T-helper 1 cell treated with Interleukin-12 subunit alpha and Interleukin-12 subunit beta and Interleukin-4 antibody, amounts not matched to agents 30 μg/mL and 1 μg/mL, for 36 hours (primary cell): ENCODE data around the gene ZNF786.
A peak's percentile ranks its signal among the peaks of the same experiment; 100 is the strongest.
"Not testable (repeated sequence)": the region's sequence is repeated elsewhere in the genome, so short reads cannot be mapped to it uniquely, and the experiment has no call there.

Source experiments
- H3K27ac Mint-ChIP-seq: one replicate; pipeline ENCODE4 v1.8.0; 2021; ENCODE audit warnings: mild to moderate bottlenecking, mixed read lengths
- H3K27me3 Mint-ChIP-seq: one replicate; pipeline ENCODE4 v1.8.0; 2021; ENCODE audit warnings: low read depth, mixed read lengths
- H3K36me3 Mint-ChIP-seq: one replicate; pipeline ENCODE4 v1.8.0; 2021; ENCODE audit warnings: low read depth, mixed read lengths
- H3K4me1 Mint-ChIP-seq: one replicate; pipeline ENCODE4 v1.8.0; 2021; ENCODE audit warnings: low read depth, mixed read lengths
- H3K4me3 Mint-ChIP-seq: one replicate; pipeline ENCODE4 v1.8.0; 2021; ENCODE audit warnings: mild to moderate bottlenecking, moderate library complexity, mixed read lengths
- H3K9me3 Mint-ChIP-seq: one replicate; pipeline ENCODE4 v1.8.0; 2021; ENCODE audit warnings: mixed read lengths

Gene ZNF786

GRCh38 chr7:149030439-149030838 lies 60.1 kb downstream of the ZNF786 start:
- not testable (repeated sequence) for H3K27ac Mint-ChIP-seq, H3K36me3 Mint-ChIP-seq, H3K9me3 Mint-ChIP-seq, H3K4me3 Mint-ChIP-seq
- Mint-ChIP-seq H3K27me3 (peaks cover 12% of the 10 kb centered on the region), H3K4me1 (peaks cover 29% of the 10 kb centered on the region)

GRCh38 chr7:149028346-149029109 lies 62.0 kb downstream of the ZNF786 start, which contains the start of gene PDIA4:
TSS of gene PDIA4 (minus strand) at chr7:149028505. CDS start at chr7:149028408, 97 bp downstream.
- no peaks in the 10 kb centered on the region for H3K9me3 Mint-ChIP-seq
- peaks cover 15% of the 10 kb centered on the region for H3K36me3 Mint-ChIP-seq
- H3K4me1 Mint-ChIP-seq = peaks cover 36% of the 10 kb centered on the region
- peak within 1 kb of the TSS; percentile 95 for H3K4me3 Mint-ChIP-seq
- peaks cover 12% of the 10 kb centered on the region for H3K27me3 Mint-ChIP-seq
- H3K27ac Mint-ChIP-seq = peak within 1 kb of the TSS; percentile 89

GRCh38 chr7:149027611-149028345 lies 62.7 kb downstream of the ZNF786 start:
- H3K4me3 Mint-ChIP-seq = peak overlapping the region; percentile 95
- peaks cover 20% of the 10 kb centered on the region for H3K36me3 Mint-ChIP-seq
- peaks cover 12% of the 10 kb centered on the region for H3K27me3 Mint-ChIP-seq
- H3K9me3 Mint-ChIP-seq = no peaks in the 10 kb centered on the region
- peak overlapping the region; percentile 89 for H3K27ac Mint-ChIP-seq
- H3K4me1 Mint-ChIP-seq = peaks cover 41% of the 10 kb centered on the region

GRCh38 chr7:149027055-149027454 lies 63.5 kb downstream of the ZNF786 start:
- Mint-ChIP-seq H3K27ac (peak overlapping the region; percentile 89), H3K36me3 (peaks cover 20% of the 10 kb centered on the region), H3K27me3 (peaks cover 12% of the 10 kb centered on the region), H3K4me3 (peak overlapping the region; percentile 95), H3K4me1 (peaks cover 44% of the 10 kb centered on the region), H3K9me3 (no peaks in the 10 kb centered on the region)

GRCh38 chr7:149023662-149024061 lies 66.9 kb downstream of the ZNF786 start:
- Mint-ChIP-seq H3K4me1 (peaks cover 38% of the 10 kb centered on the region), H3K27me3 (no peaks in the 10 kb centered on the region), H3K9me3 (no peaks in the 10 kb centered on the region), H3K4me3 (no peak overlapping the region), H3K27ac (no peak overlapping the region), H3K36me3 (peaks cover 39% of the 10 kb centered on the region)

GRCh38 chr7:149022756-149023360 lies 67.7 kb downstream of the ZNF786 start:
- Mint-ChIP-seq H3K36me3 (peaks cover 39% of the 10 kb centered on the region), H3K9me3 (no peaks in the 10 kb centered on the region), H3K27me3 (no peaks in the 10 kb centered on the region), H3K4me3 (no peak overlapping the region), H3K27ac (no peak overlapping the region), H3K4me1 (peaks cover 38% of the 10 kb centered on the region)

- H3K9me3 Mint-ChIP-seq = no peaks in the 10 kb centered on the region
- no peaks in the 10 kb centered on the region for H3K27me3 Mint-ChIP-seq
- H3K4me1 Mint-ChIP-seq = peaks cover 32% of the 10 kb centered on the region
- H3K4me3 Mint-ChIP-seq = no peak overlapping the region
- no peak overlapping the region for H3K27ac Mint-ChIP-seq
- peaks cover 39% of the 10 kb centered on the region for H3K36me3 Mint-ChIP-seq
These were observed 68.8 kb downstream of the ZNF786 start for GRCh38 chr7:149021725-149022062.

GRCh38 chr7:149020483-149020882 lies 70.0 kb downstream of the ZNF786 start:
- no peak overlapping the region for H3K27ac Mint-ChIP-seq
- H3K27me3 Mint-ChIP-seq = no peaks in the 10 kb centered on the region
- H3K4me1 Mint-ChIP-seq = peaks cover 22% of the 10 kb centered on the region
- peaks cover 39% of the 10 kb centered on the region for H3K36me3 Mint-ChIP-seq
- H3K9me3 Mint-ChIP-seq = no peaks in the 10 kb centered on the region
- H3K4me3 Mint-ChIP-seq = no peak overlapping the region
